DLD1 (cell line): Measurements from ENCODE around the gene TEX55.
"Not testable (repeated sequence)": the region's sequence is repeated elsewhere in the genome, so short reads cannot be mapped to it uniquely, and the experiment has no call there.

Source experiments
- in situ Hi-C: cut with HindIII; loops from 2 replicates; pipeline ENCODE4 v1.10.0; 2017; ENCODE audit warnings: low sequenced_read_pairs

Gene TEX55

GRCh38 chr3:119145500-119146167 is at the start of gene TEX55:
Gene TEX55 (plus strand): TSS chr3:119146165. CDS start chr3:119146190, 25 bp downstream.
- in situ Hi-C loops: no loop called here

GRCh38 chr3:119098003-119098402 is 48.0 kb upstream of the TEX55 start:
- in situ Hi-C loops: no loop called here

DNA sequence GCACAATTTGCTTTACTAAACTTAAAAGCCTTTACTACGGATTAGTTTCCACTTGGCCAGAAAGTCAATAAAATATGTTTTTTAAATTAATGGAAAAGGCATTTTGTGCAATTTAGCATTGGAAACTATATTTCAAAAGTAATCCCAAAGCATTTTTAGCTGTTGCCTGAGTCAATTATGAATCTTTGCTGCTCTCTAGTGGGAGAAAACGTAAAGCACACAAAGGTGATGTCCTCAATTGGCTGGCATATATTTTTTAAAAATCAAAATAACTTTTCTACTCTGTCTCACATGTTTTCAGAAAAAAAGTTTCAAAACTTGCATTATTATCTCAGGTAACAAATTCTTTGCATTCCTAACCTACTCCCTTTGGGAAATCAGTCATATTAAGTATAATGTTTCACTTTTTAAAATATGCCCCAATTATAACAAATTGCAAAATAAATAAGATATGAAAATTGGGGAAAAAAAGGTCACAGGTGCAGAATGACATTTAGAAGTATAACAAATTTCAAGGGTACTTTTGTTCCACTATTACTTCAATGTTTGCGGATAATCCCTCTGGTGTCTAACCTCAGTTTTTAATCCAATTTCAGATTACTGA is 47.2 kb upstream of the TEX55 start:
- in situ Hi-C loops: no loop called here

GRCh38 chr3:119099785-119100184 is 46.2 kb upstream of the TEX55 start:
- in situ Hi-C loops: no loop called here

GRCh38 chr3:119104031-119104430 is 41.9 kb upstream of the TEX55 start:
- in situ Hi-C loops: no loop called here

DNA sequence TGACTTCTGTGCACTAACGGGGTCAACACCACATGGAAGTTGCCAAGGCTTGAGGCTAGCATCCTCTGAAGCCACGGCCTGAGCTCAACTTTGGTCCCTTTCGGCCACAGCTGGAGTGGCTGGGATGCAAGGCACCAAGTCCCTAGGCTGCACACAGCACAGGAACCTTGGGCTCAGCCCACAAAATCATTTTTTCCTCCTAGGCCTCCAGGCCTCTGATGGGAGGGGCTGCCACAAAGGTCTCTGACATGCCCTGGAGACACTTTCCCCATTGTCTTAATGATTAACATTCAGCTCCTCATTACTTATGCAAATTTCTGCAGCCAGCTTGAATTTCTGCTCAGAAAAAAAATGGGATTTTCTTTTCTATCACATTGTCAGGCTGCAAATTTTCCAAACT is 27.6 kb upstream of the TEX55 start:
- in situ Hi-C loops: not testable (repeated sequence)

GRCh38 chr3:119120480-119120879 is 25.5 kb upstream of the TEX55 start:
- in situ Hi-C loops: no loop called here

GRCh38 chr3:119122350-119122749 is 23.6 kb upstream of the TEX55 start:
- in situ Hi-C loops: no loop called here

- in situ Hi-C loops: no loop called here
Measured at GRCh38 chr3:119125342-119125741, 20.6 kb upstream of the TEX55 start.

DNA sequence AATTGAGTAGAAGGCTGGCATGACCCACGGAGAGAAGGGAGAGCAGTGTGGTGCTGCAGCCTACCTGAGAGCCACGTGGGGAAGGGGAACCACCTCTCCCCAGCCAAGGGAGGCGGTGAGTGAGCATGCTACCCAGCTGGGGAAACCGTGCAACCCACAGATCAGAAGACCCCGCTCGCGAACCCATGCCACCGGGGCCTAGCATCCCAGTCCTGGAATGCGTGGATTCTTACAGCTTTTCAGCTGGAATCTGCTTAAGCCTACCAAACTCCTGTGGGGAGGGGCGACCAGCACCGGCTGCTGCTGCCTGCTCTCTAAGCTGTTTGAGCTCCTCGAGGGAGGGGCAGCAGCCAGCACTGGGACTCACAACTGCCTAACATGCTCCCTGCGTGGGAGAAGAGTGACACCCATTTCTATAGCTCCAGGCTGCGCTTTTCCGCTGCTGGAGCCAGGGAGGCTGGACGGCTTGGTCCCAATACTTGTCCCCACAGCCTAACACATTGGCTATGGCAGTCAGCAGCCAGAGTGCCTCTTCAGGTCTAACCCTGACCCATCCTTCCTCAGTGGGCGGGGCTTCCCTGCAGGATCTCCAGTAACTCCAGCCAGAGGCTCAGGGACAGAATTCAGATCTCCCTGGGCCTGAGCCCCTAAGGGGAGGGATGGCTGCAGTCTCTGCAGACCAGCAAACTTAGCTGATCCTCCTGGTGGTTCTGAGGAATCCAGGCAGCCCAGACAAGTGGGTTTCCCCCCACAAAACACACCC is 20.0 kb upstream of the TEX55 start:
- in situ Hi-C loops: no loop called here

DNA sequence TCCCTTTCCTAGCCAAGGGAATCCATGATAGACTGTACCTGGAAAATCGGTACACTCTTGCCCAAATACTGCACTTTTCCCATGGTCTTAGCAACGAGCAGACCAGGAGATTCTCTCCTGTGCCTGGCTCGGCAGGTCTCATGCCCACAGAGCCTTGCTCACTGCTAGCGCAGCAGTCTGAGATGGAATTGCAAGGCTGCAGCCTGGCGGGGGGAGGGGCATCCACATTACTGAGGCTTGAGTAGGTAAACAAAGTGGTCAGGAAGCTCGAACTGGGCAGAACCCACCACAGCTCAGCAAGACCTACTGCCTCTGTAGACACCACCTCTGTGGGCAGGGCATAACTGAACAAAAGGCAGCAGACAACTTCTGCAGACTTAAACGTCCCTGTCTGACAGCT is 15.7 kb upstream of the TEX55 start:
- in situ Hi-C loops: not testable (repeated sequence)

DNA sequence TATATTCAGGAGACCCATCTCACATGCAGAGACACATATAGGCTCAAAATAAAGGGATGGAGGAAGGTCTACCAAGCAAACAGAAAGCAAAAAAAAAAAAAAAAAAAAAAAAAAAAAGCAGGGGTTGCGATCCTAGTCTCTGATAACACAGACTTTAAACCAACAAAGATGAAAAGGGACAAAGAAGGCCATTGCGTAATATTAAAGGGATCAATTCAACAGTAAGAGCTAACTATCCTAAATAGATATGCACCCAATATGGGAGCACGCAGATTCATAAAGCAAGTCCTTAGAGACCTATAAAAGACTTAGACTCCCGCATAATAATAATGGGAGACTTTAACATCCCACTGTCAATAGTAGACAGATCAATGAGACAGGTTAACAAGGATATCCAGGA is 13.7 kb upstream of the TEX55 start:
- in situ Hi-C loops: not testable (repeated sequence)

GRCh38 chr3:119139360-119139759 is 6.6 kb upstream of the TEX55 start:
- in situ Hi-C loops: not testable (repeated sequence)

DNA sequence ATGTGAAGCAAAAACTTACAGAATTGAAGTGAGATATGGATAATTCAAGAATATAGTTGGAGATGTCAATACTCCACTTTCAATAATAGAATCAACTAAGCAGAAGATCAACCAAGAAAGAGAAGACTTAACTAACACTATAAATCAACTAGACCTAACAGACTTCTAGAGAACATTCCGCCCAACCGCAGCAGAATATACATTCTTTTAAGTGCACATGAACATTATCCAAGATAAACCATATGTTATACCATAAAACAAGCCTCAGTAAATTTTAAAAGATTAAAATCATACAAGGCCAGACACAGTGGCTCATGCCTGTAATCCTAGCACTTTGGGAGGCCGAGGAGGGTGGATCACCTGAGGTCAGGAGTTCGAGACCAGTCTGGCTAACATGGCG is 5.5 kb upstream of the TEX55 start:
- in situ Hi-C loops: no loop called here

DNA sequence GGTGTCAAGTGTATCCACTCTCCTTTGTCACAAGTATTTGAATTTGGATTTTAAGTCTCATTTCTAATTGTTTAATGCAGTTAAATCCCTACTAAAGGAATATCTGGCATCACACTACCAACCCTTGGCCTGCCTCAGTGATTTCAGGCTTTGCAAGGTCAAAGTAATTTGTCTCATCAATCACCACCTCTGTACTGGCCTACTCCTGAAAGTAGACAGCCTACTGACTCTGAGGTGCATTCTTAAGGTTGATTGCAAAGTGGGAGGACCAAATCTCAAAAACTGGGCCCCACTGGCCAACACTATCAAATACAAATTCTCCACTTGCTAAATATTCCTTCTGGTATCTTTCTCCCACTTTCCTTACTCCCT is 851 bp upstream of the TEX55 start:
- in situ Hi-C loops: no loop called here

- in situ Hi-C loops: no loop called here
Measured at GRCh38 chr3:119146578-119147375, 812 bp downstream of the TEX55 start.

GRCh38 chr3:119147494-119147893 is 1.5 kb downstream of the TEX55 start:
- in situ Hi-C loops: no loop called here

DNA sequence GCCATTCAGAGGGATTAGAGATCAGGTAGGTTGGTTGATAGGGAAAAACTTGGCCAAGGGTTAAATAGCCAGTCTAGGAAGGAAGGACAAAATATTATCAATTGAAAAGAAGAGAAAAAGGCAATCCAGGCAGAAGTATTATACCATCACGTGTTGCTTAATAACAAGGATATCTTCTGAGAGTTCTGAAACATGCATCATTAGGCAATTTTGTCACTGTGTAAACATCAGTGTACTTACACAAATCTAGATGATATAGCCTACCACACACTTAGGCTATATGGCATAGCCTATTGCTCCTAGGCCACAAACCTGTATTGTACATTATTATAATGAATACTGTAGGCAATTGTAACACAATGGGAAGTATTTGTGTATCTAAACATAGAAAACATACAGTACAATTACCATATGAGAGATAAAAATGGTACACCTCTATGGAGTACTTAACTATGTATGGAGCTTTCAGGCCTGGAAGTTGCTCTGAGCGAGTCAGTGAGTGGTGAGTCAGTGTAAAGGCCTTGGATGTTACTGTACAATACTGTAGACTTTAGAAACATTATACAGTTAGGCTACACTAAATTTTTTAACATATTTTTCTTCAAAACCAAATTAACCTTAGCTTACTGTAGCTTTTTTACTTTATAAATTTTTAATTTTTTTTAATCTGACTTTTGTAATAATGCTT is 2.7 kb downstream of the TEX55 start:
- in situ Hi-C loops: no loop called here

- in situ Hi-C loops: no loop called here
Measured at GRCh38 chr3:119149484-119149883, 3.5 kb downstream of the TEX55 start.

- in situ Hi-C loops: no loop called here
Measured at GRCh38 chr3:119156868-119157267, 10.9 kb downstream of the TEX55 start.

DNA sequence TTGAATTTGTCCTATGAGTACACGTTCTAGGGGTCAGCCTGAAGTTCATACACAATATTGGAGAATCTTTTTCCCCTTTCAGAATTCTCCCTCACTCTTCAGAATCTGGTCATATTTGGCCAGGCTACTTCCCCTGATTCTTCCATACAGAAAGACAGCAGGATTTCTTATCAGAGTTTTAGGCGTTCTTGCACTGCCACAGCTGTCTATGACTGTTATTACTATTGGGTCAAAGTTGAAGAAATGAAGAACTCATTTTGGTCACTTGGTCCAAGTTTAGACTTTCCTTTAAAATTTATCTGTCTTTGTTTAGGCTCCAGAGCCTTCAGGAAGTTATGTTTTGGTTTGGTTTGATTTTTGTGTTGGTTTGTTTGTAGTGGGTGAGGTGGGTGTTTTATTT is 12.0 kb downstream of the TEX55 start:
- in situ Hi-C loops: no loop called here
